Naive thymus-derived CD4-positive, alpha-beta T cell (primary cell): ENCODE measurements around the gene KCNV2. TPM values are rescaled to one million over a fixed set of nuclear protein-coding genes. Genes with fewer than 3 reads are reported as not detected.

Experiments used
- ATAC-seq: fragments of 150-1000 bp; cut with Tn5 transposase; 2 replicates; pipeline ENCODE4 v1.10.0; 2021; ENCODE audit warnings: mild to moderate bottlenecking, moderate library complexity
- CTCF ChIA-PET: fragments of 350-600 bp; sonication (Branson Sonifier 250); formaldehyde crosslinking; loops from one replicate; lab custom pipeline; 2021; ENCODE audit warnings: antibody characterized with exemption; lab: Charles Lee
- POLR2A ChIA-PET: fragments of 350-600 bp; sonication (Branson Sonifier 250); formaldehyde crosslinking; loops from one replicate; lab custom pipeline; 2021; ENCODE audit warnings: antibody characterized with exemption, inconsistent platforms; lab: Charles Lee
- DNase-seq, 9 donors: peaks; one replicate each; pipeline versions ENCODE4 v3.0.0 to v3.0.0-alpha.2; 2020 to 2022; ENCODE audit warnings: mixed read lengths in 1 of 9
- H3K27ac ChIP-seq: one replicate; pipeline ENCODE4 v1.7.0; 2013; ENCODE audit warnings: mild to moderate bottlenecking, low read depth, low read length, moderate library complexity
- H3K27me3 ChIP-seq, 2 donors: one replicate each; pipeline ENCODE4 v1.7.0; 2013; ENCODE audit warnings: low read length in 2 of 2, mild to moderate bottlenecking in 2 of 2, moderate library complexity in 2 of 2; ENCODE audit not compliant: control insufficient read depth in 2 of 2, insufficient read depth in 2 of 2
- H3K36me3 ChIP-seq, 3 experiments: 1 replicate in 2 of 3; 2 replicates in 1 of 3; pipeline ENCODE4 v1.7.0; 2013; ENCODE audit warnings: low read length in 3 of 3, mild to moderate bottlenecking in 3 of 3, moderate library complexity in 1 of 3; ENCODE audit not compliant: insufficient read depth in 3 of 3, control insufficient read depth in 2 of 3
- H3K4me1 ChIP-seq, 2 donors: one replicate each; pipeline ENCODE4 v1.7.0; 2013; ENCODE audit warnings: low read length in 2 of 2, mild to moderate bottlenecking in 2 of 2, moderate library complexity in 1 of 2; ENCODE audit not compliant: control insufficient read depth in 2 of 2, insufficient read depth in 2 of 2
- H3K4me3 ChIP-seq: 2 replicates; pipeline ENCODE4 v1.7.0; 2013; ENCODE audit warnings: mild to moderate bottlenecking, low read length
- H3K9me3 ChIP-seq, 3 experiments: 1 replicate in 2 of 3; 2 replicates in 1 of 3; pipeline ENCODE4 v1.7.0; 2013; ENCODE audit warnings: low read length in 3 of 3; ENCODE audit not compliant: control insufficient read depth in 2 of 3
- H3K27ac Mint-ChIP-seq, 9 donors: one replicate each; pipeline ENCODE4 v1.8.0; 2020 to 2022; ENCODE audit warnings: mixed read lengths in 9 of 9, mild to moderate bottlenecking in 8 of 9, moderate library complexity in 5 of 9, inconsistent platforms in 2 of 9
- H3K27me3 Mint-ChIP-seq, 5 donors: one replicate each; pipeline ENCODE4 v1.8.0; 2021 to 2022; ENCODE audit warnings: mixed read lengths in 5 of 5, mild to moderate bottlenecking in 1 of 5
- H3K36me3 Mint-ChIP-seq, 5 donors: one replicate each; pipeline ENCODE4 v1.8.0; 2020 to 2022; ENCODE audit warnings: mixed read lengths in 5 of 5, mild to moderate bottlenecking in 3 of 5, inconsistent platforms in 1 of 5
- H3K4me1 Mint-ChIP-seq, 7 donors: one replicate each; pipeline ENCODE4 v1.8.0; 2020 to 2022; ENCODE audit warnings: mixed read lengths in 7 of 7, mild to moderate bottlenecking in 3 of 7, inconsistent platforms in 1 of 7
- H3K4me3 Mint-ChIP-seq, 10 donors: one replicate each; pipeline ENCODE4 v1.8.0; 2020 to 2022; ENCODE audit warnings: mild to moderate bottlenecking in 10 of 10, mixed read lengths in 10 of 10, moderate library complexity in 6 of 10, inconsistent platforms in 2 of 10
- H3K9me3 Mint-ChIP-seq, 11 donors: one replicate each; pipeline ENCODE4 v1.8.0; 2020 to 2022; ENCODE audit warnings: mixed read lengths in 11 of 11, mild to moderate bottlenecking in 4 of 11, inconsistent platforms in 1 of 11, moderate library complexity in 1 of 11
- intact Hi-C, 2 donors: fragments of 100-400 bp; cut with micrococcal nuclease; formaldehyde crosslinking; loops; one replicate each; pipeline ENCODE4 v1.15.1; 2023
- polyA plus RNA-seq, 2 donors: library from polyadenylated mRNA; unstranded; fragments of 300-500 nt; fragmentation: Illumina TruSeq; gene quantifications; one replicate each; pipeline ENCODE4 v1.2.3, GENCODE V29; 2021
- total RNA-seq, 6 experiments: library from RNA in 5 of 6; stranded (reverse) in 5 of 6; gene quantifications; 1 replicate in 5 of 6; 2 replicates in 1 of 6; pipeline ENCODE4 v1.2.3 and lab custom pipeline; 2021 to 2026

The KCNV2 gene
- total and polyA plus RNA-seq, 7 experiments from 2014 or later = not detected

GRCh38 chr9:2745560-2746380 lies 28.5 kb downstream of the KCNV2 start:
- H3K27me3 ChIP-seq = no peaks in the 10 kb centered on the region
- no peaks in the 10 kb centered on the region for H3K9me3 ChIP-seq
- Mint-ChIP-seq H3K36me3 (peaks cover 12 to 68% (median 40%) of the 10 kb centered on the region in 5 donors), H3K27ac (peak overlapping the region in 1 of 9 donors; percentile 4), H3K9me3 (peaks cover 0 to 22% (median 9%) of the 10 kb centered on the region in 11 donors), H3K27me3 (no peaks in the 10 kb centered on the region), H3K4me3 (no peak overlapping the region), H3K4me1 (peaks cover 0 to 5% (median 0%) of the 10 kb centered on the region in 7 donors)
- H3K4me3 ChIP-seq = no peak overlapping the region
- H3K4me1 ChIP-seq = no peaks in the 10 kb centered on the region
- CTCF ChIA-PET = interaction anchor here (0.7 kb wide), 1 partner anchor 205 kb away, joined by 3 read pairs; no protein-coding TSS in a partner anchor
- no peak overlapping the region for H3K27ac ChIP-seq
- intact Hi-C loops = no loop called here
- ATAC-seq (no peak), DNase-seq (no peak)
- POLR2A ChIA-PET = no interaction called here
- H3K36me3 ChIP-seq = peaks cover 0 to 10% (median 0%) of the 10 kb centered on the region in 3 experiments

- Histone ChIP-seq H3K27me3 (no peaks in the 10 kb centered on the region), H3K4me3 (no peak overlapping the region), H3K4me1 (no peaks in the 10 kb centered on the region), H3K36me3 (peaks cover 0 to 10% (median 0%) of the 10 kb centered on the region in 3 experiments), H3K9me3 (no peaks in the 10 kb centered on the region), H3K27ac (no peak overlapping the region)
- ChIA-PET POLR2A (no interaction called here), CTCF (no interaction called here)
- H3K9me3 Mint-ChIP-seq = peaks cover 0 to 27% (median 13%) of the 10 kb centered on the region in 11 donors
- no peaks in the 10 kb centered on the region for H3K27me3 Mint-ChIP-seq
- H3K4me1 Mint-ChIP-seq = peaks cover 0 to 10% (median 0%) of the 10 kb centered on the region in 7 donors
- ATAC-seq = no peak
- intact Hi-C loops = no loop called here
- H3K4me3 Mint-ChIP-seq = no peak overlapping the region
- H3K27ac Mint-ChIP-seq = peak overlapping the region in 1 of 9 donors; percentile 22
- H3K36me3 Mint-ChIP-seq = peaks cover 24 to 74% (median 61%) of the 10 kb centered on the region in 5 donors
- no peak for DNase-seq
These were observed 32.2 kb downstream of the KCNV2 start for GRCh38 chr9:2749485-2749884.

- Mint-ChIP-seq H3K27ac (no peak overlapping the region), H3K4me3 (no peak overlapping the region), H3K4me1 (peaks cover 0 to 6% (median 0%) of the 10 kb centered on the region in 7 donors), H3K36me3 (peaks cover 13 to 80% (median 68%) of the 10 kb centered on the region in 5 donors), H3K9me3 (peaks cover 0 to 12% (median 7%) of the 10 kb centered on the region in 11 donors), H3K27me3 (no peaks in the 10 kb centered on the region)
- Histone ChIP-seq H3K27ac (no peak overlapping the region), H3K4me1 (no peaks in the 10 kb centered on the region), H3K4me3 (no peak overlapping the region), H3K9me3 (no peaks in the 10 kb centered on the region), H3K36me3 (no peaks in the 10 kb centered on the region), H3K27me3 (no peaks in the 10 kb centered on the region)
- ChIA-PET CTCF (no interaction called here), POLR2A (no interaction called here)
- ATAC-seq = no peak
- no peak for DNase-seq
- intact Hi-C loops = no loop called here
These were observed 38.0 kb downstream of the KCNV2 start for GRCh38 chr9:2755285-2755684.

- intact Hi-C loops = no loop called here
These were observed 41.0 kb downstream of the KCNV2 start for GRCh38 chr9:2758162-2758897.

GRCh38 chr9:2758898-2759510 lies 41.7 kb downstream of the KCNV2 start:
- H3K4me1 ChIP-seq = no peaks in the 10 kb centered on the region
- no peaks in the 10 kb centered on the region for H3K9me3 ChIP-seq
- no peaks in the 10 kb centered on the region for H3K27me3 ChIP-seq
- Mint-ChIP-seq H3K9me3 (peaks cover 0 to 6% (median 0%) of the 10 kb centered on the region in 11 donors), H3K27ac (no peak overlapping the region), H3K4me1 (peaks cover 6 to 20% (median 11%) of the 10 kb centered on the region in 7 donors), H3K36me3 (peaks cover 10 to 75% (median 53%) of the 10 kb centered on the region in 5 donors), H3K4me3 (no peak overlapping the region), H3K27me3 (no peaks in the 10 kb centered on the region)
- intact Hi-C loops = no loop called here
- DNase-seq = no peak
- CTCF ChIA-PET = no interaction called here
- POLR2A ChIA-PET = interaction anchor here (0.7 kb wide), 1 partner anchor 14 kb away, joined by 3 read pairs; no protein-coding TSS in a partner anchor
- peaks cover 0 to 3% (median 0%) of the 10 kb centered on the region in 3 experiments for H3K36me3 ChIP-seq
- H3K4me3 ChIP-seq = no peak overlapping the region
- ATAC-seq = no peak
- H3K27ac ChIP-seq = no peak overlapping the region

More at GRCh38 chr9:2758162-2758897, 41.0 kb downstream of the KCNV2 start:
- CTCF ChIA-PET = no interaction called here
- no peaks in the 10 kb centered on the region for H3K9me3 ChIP-seq
- Mint-ChIP-seq H3K27ac (no peak overlapping the region), H3K27me3 (no peaks in the 10 kb centered on the region), H3K4me3 (no peak overlapping the region), H3K9me3 (peaks cover 0 to 6% (median 0%) of the 10 kb centered on the region in 11 donors), H3K36me3 (peaks cover 12 to 77% (median 60%) of the 10 kb centered on the region in 5 donors), H3K4me1 (peaks cover 0 to 19% (median 5%) of the 10 kb centered on the region in 7 donors)
- no peak for DNase-seq
- H3K4me1 ChIP-seq = no peaks in the 10 kb centered on the region
- no peaks in the 10 kb centered on the region for H3K36me3 ChIP-seq
- ATAC-seq = no peak
- H3K27me3 ChIP-seq = no peaks in the 10 kb centered on the region
- H3K27ac ChIP-seq = no peak overlapping the region
- no peak overlapping the region for H3K4me3 ChIP-seq
- POLR2A ChIA-PET = interaction anchor here (0.7 kb wide), 1 partner anchor 14 kb away, joined by 3 read pairs; no protein-coding TSS in a partner anchor

GRCh38 chr9:2761424-2761823 lies 44.1 kb downstream of the KCNV2 start:
- intact Hi-C loops = loop anchor here in 1 of 2 donors (10.0 kb wide), 1 partner anchor 737 kb away; no protein-coding TSS in a partner anchor

More at GRCh38 chr9:2761424-2761823, 44.1 kb downstream of the KCNV2 start:
- Mint-ChIP-seq H3K4me3 (no peak overlapping the region), H3K27ac (peak overlapping the region in 1 of 9 donors; percentile 59), H3K9me3 (no peaks in the 10 kb centered on the region), H3K4me1 (peaks cover 21 to 39% (median 32%) of the 10 kb centered on the region in 7 donors), H3K36me3 (peaks cover 10 to 65% (median 39%) of the 10 kb centered on the region in 5 donors), H3K27me3 (no peaks in the 10 kb centered on the region)
- Histone ChIP-seq H3K4me3 (no peak overlapping the region), H3K4me1 (peaks cover 0 to 7% of the 10 kb centered on the region in 2 donors), H3K27ac (no peak overlapping the region), H3K9me3 (no peaks in the 10 kb centered on the region), H3K27me3 (no peaks in the 10 kb centered on the region), H3K36me3 (peaks cover 0 to 3% (median 0%) of the 10 kb centered on the region in 3 experiments)
- POLR2A ChIA-PET = no interaction called here
- no peak for ATAC-seq
- CTCF ChIA-PET = no interaction called here
- no peak for DNase-seq
